Spleen (tissue), 11 donors: ENCODE measurements around the gene DIP2A. TPM values are rescaled to one million over a fixed set of nuclear protein-coding genes. Genes with fewer than 3 reads are reported as not detected.

ENCODE experiments used
- DNase-seq: peaks from one replicate; pipeline ENCODE4 v3.0.0-alpha.2; 2020
- H3K27ac ChIP-seq, 8 donors: fragments of 200-600 bp; sonication (generic) in 7 of 8; 1 replicate in 4 of 8; 2 replicates in 4 of 8; pipeline versions ENCODE4 v1.5.0 to v1.8.0; 2016 to 2021; ENCODE audit warnings: inconsistent platforms in 4 of 8, mild to moderate bottlenecking in 4 of 8, moderate library complexity in 1 of 8
- H3K27me3 ChIP-seq, 7 donors: fragments of 200-600 bp; sonication (generic) in 6 of 7; replicated peaks in 1 of 7; 1 replicate in 4 of 7; 2 replicates in 3 of 7; pipeline versions ENCODE4 v1.5.0 to v1.8.0; 2016 to 2021; ENCODE audit warnings: inconsistent platforms in 3 of 7, mild to moderate bottlenecking in 1 of 7
- H3K36me3 ChIP-seq, 6 donors: fragments of 200-600 bp; sonication (generic) in 5 of 6; 1 replicate in 4 of 6; 2 replicates in 2 of 6; pipeline versions ENCODE4 v1.5.0 to v1.8.0; 2016 to 2021; ENCODE audit warnings: inconsistent platforms in 2 of 6
- H3K4me1 ChIP-seq, 6 donors: fragments of 200-600 bp; sonication (generic) in 5 of 6; 1 replicate in 3 of 6; 2 replicates in 3 of 6; pipeline versions ENCODE4 v1.5.0 to v1.8.0; 2016 to 2021; ENCODE audit warnings: inconsistent platforms in 3 of 6
- H3K4me3 ChIP-seq, 8 donors: fragments of 200-600 bp; sonication (generic) in 7 of 8; 1 replicate in 4 of 8; 2 replicates in 4 of 8; pipeline versions ENCODE4 v1.5.0 to v1.8.0; 2016 to 2021; ENCODE audit warnings: inconsistent platforms in 4 of 8, mild to moderate bottlenecking in 4 of 8, moderate library complexity in 2 of 8
- H3K9me3 ChIP-seq, 8 donors: fragments of 200-600 bp; sonication (generic) in 7 of 8; 1 replicate in 4 of 8; 2 replicates in 4 of 8; pipeline versions ENCODE4 v1.5.0 to v1.8.0; 2016 to 2021; ENCODE audit warnings: inconsistent platforms in 4 of 8
- POLR2A ChIP-seq, 3 donors: fragments of 450-650 bp; IDR thresholded peaks; one replicate each; pipeline ENCODE4 v1.5.1; 2017; ENCODE audit warnings: antibody characterized with exemption in 3 of 3, mild to moderate bottlenecking in 1 of 3
- POLR2AphosphoS5 ChIP-seq, 3 donors: sonication (generic); formaldehyde crosslinking; IDR thresholded peaks; one replicate each; pipeline ENCODE4 v1.5.1; 2017; ENCODE audit warnings: antibody characterized with exemption in 3 of 3
- WGBS, 5 donors: extraction: QIAGEN DNeasy Blood & Tissue Kit in 3 of 5; methylation state at CpG; one replicate each; pipeline versions ENCODE4 v1.1.5 to v1.1.7; 2013 to 2018; 5-methylcytosine and 5-hydroxymethylcytosine counted together
- intact Hi-C: fragments of 100-400 bp; cut with DNase I; formaldehyde crosslinking; loops from one replicate; pipeline ENCODE4 v1.15.0; 2023; ENCODE audit warnings: low total_unique reads
- polyA plus RNA-seq, 3 donors: library from polyadenylated mRNA; stranded (reverse); fragments of 200-250 nt; gene quantifications; one replicate each; pipeline ENCODE4 v1.2.1, GENCODE V29; 2013
- total RNA-seq, 7 donors: library from RNA; depleted of rRNA in 3 of 7; stranded (reverse); fragments of >200 nt in 3 of 7; fragmentation: NEBNext Ultra II Directional in 4 of 7; extraction: Animal tissue kit (Norgen Biotek cat#: 25700) in 4 of 7; gene quantifications; one replicate each; pipeline versions ENCODE4 v1.1.0 to v1.2.1, GENCODE V29; 2016 to 2021
- TF ChIP-seq, protein P1 (sequence below), 11 experiments: fragments of 200-600 bp in 7 of 11; fragments of 450-650 bp in 4 of 11; sonication (generic) in 4 of 11; IDR thresholded peaks in 8 of 11; conservative IDR thresholded peaks in 3 of 11; 1 replicate in 7 of 11; 2 replicates in 4 of 11; pipeline versions ENCODE4 v1.4.0 to v1.8.0; 2016 to 2021; ENCODE audit warnings: antibody characterized with exemption in 11 of 11, inconsistent platforms in 4 of 11, mild to moderate bottlenecking in 1 of 11
- donor health status: healthy with polysubstance abuse.
- donor health status: DM: no; HTN: no; CAD: no; lungs with moderate emphysema.
- donor health status: DM: no; HTN: no; CAD: no.
- donor health status: Bipolar disorder and iron deficiency.
- donor health status: healthy.
- donor health status: DM: no; HTN: no; CAD: no.
- donor health status: DM: yes; HTN: yes; CAD: no.

The DIP2A gene
- total and polyA plus RNA-seq, 10 donors: 14.7 to 96.7 (median 64.1) TPM

DNA sequence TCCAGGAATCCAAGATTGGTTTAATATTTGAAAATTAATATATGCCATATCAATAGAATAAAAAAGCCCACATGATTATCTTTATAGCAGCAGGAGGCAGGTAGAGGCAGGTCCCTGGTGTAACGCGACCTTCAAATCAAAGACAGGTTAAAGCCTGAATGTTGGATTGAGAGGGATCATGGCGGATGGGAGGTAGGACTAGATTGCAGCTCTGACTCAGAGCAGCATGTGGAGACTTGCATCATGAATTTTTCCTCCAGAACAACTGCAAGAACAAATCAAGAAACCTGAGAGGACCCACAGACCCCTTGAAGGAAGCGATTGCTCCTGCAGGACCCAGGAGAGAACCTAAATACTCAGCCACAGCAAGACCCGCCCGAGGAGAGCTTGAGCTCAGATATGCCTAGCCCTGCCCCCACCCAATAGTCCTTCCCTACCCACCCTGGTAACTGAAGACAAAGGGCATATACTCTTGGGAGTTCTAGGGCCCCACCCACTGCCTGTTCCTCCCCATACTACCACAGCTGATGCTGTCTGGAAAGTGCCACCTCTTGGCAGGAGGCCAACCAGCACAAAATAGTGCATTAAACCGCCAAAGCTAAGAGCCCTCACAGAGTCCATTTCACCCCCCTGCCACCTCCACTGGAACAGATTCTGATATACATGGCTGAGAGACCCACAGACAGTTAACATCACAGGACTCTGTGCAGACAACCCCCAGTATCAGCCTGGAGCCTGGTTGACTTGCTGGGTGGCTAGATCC, 126.7 kb downstream of the DIP2A start:
- Histone ChIP-seq H3K27me3 (no peaks in the 10 kb centered on the region), H3K27ac (no peak overlapping the region), H3K36me3 (peaks cover 0 to 25% (median 9%) of the 10 kb centered on the region in 6 donors), H3K9me3 (peaks cover 3 to 96% (median 54%) of the 10 kb centered on the region in 8 donors), H3K4me3 (no peak overlapping the region), H3K4me1 (no peaks in the 10 kb centered on the region)
- WGBS, 5 donors: 78 to 90% (median 86%) methylated on average over 7 of the region's 7 CpGs
- TF ChIP-seq POLR2A (IDR thresholded peaks at IDR 0.05): no peak
- TF ChIP-seq, protein P1, sequence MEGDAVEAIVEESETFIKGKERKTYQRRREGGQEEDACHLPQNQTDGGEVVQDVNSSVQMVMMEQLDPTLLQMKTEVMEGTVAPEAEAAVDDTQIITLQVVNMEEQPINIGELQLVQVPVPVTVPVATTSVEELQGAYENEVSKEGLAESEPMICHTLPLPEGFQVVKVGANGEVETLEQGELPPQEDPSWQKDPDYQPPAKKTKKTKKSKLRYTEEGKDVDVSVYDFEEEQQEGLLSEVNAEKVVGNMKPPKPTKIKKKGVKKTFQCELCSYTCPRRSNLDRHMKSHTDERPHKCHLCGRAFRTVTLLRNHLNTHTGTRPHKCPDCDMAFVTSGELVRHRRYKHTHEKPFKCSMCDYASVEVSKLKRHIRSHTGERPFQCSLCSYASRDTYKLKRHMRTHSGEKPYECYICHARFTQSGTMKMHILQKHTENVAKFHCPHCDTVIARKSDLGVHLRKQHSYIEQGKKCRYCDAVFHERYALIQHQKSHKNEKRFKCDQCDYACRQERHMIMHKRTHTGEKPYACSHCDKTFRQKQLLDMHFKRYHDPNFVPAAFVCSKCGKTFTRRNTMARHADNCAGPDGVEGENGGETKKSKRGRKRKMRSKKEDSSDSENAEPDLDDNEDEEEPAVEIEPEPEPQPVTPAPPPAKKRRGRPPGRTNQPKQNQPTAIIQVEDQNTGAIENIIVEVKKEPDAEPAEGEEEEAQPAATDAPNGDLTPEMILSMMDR (IDR thresholded peaks at IDR 0.05 in 8 of 11, conservative IDR thresholded peaks at IDR 0.05 in 3 of 11): no peak
- TF ChIP-seq POLR2AphosphoS5 (IDR thresholded peaks at IDR 0.05): no peak
- DNase-seq: no peak
- intact Hi-C loops: no loop called here

DNA sequence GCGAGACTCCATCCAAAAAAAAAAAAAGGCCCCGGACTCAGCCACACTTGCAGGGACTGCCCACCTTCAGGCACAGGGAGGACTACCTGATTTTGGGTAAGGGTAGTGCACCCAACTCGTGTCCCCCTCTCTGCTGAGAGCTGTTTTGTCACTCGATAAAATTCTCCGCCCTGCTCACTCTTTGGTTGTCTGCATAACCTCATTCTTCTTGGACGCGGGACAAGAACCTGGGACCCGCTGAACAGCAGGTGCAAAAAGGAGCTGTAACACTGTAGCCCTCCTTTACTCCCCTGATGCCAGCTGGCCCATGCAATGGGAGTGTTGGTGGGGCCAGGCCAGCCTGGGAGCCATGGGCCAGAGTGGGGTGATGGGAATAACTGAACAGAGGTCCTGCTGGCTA, 135.6 kb downstream of the DIP2A start:
- DNase-seq: no peak

DNA sequence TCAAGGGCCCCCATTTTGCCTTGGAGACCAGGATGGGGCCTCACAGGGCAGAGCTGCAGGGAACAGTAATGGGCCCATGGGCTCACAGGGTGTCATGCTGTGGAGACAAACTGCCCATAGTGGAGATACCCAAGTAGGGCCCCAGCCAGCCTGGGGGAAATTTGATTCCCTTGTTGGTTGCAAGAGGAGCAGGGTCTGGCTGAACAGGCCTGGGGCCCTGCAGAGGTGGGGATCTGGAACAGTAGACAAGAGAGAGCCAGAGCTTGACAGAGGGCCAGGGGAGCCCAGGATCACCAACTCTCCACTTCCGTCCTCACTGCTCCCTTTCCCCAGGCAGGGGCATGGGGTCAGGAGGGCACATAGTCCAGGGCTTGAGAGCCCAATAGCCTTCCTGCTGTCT, 137.5 kb downstream of the DIP2A start:
- Histone ChIP-seq H3K4me1 (peaks cover 0 to 19% (median 9%) of the 10 kb centered on the region in 6 donors), H3K9me3 (peaks cover 0 to 45% (median 26%) of the 10 kb centered on the region in 8 donors), H3K27me3 (no peaks in the 10 kb centered on the region), H3K27ac (no peak overlapping the region), H3K36me3 (no peaks in the 10 kb centered on the region), H3K4me3 (no peak overlapping the region)
- TF ChIP-seq, protein P1 (IDR thresholded peaks at IDR 0.05 in 8 of 11, conservative IDR thresholded peaks at IDR 0.05 in 3 of 11): no peak
- no peak for TF ChIP-seq POLR2AphosphoS5 (IDR thresholded peaks at IDR 0.05)
- TF ChIP-seq POLR2A (IDR thresholded peaks at IDR 0.05): no peak
- intact Hi-C loops: no loop called here
- no peak for DNase-seq
- 88 to 100% (median 100%) methylated on average over 1 of the region's 1 CpG for WGBS, 5 donors

More for the DNA sequence above, 135.6 kb downstream of the DIP2A start:
- Histone ChIP-seq H3K36me3 (no peaks in the 10 kb centered on the region), H3K4me3 (no peak overlapping the region), H3K4me1 (peaks cover 0 to 11% (median 7%) of the 10 kb centered on the region in 6 donors), H3K27me3 (no peaks in the 10 kb centered on the region), H3K27ac (no peak overlapping the region), H3K9me3 (peaks cover 3 to 64% (median 45%) of the 10 kb centered on the region in 8 donors)
- WGBS, 5 donors: 75 to 92% (median 89%) methylated on average over 8 of the region's 8 CpGs
- intact Hi-C loops: no loop called here
- TF ChIP-seq POLR2A (IDR thresholded peaks at IDR 0.05) (no peak), POLR2AphosphoS5 (IDR thresholded peaks at IDR 0.05) (no peak)
- TF ChIP-seq, protein P1 (IDR thresholded peaks at IDR 0.05 in 8 of 11, conservative IDR thresholded peaks at IDR 0.05 in 3 of 11): no peak

DNA sequence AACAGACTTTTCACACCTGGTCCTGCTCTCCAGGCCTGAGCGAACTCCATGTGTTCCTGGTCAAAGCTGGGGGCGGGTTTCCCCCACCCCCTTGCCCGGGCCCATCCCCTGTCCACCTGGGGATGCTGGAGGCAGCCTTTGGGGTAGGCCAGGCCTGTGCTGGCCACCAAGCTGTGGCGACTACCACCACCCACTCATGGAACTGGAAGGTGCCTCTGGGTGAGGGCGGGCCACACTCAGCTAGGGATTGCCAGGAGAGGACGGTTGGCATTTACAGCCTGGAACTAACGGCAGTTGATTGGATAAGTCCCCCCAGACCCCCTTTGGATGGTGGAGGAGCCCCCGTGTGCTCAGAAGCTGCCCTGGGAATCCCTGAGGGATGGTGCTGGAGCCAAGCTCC, 138.3 kb downstream of the DIP2A start:
- Histone ChIP-seq H3K27ac (no peak overlapping the region), H3K9me3 (peaks cover 0 to 36% (median 24%) of the 10 kb centered on the region in 8 donors), H3K4me1 (peaks cover 0 to 19% (median 9%) of the 10 kb centered on the region in 6 donors), H3K36me3 (no peaks in the 10 kb centered on the region), H3K27me3 (no peaks in the 10 kb centered on the region), H3K4me3 (no peak overlapping the region)
- intact Hi-C loops: no loop called here
- 85 to 95% (median 89%) methylated on average over 8 of the region's 8 CpGs for WGBS, 5 donors
- no peak for DNase-seq
- TF ChIP-seq POLR2A (IDR thresholded peaks at IDR 0.05) (no peak), POLR2AphosphoS5 (IDR thresholded peaks at IDR 0.05) (no peak)
- TF ChIP-seq, protein P1 (IDR thresholded peaks at IDR 0.05 in 8 of 11, conservative IDR thresholded peaks at IDR 0.05 in 3 of 11): no peak
